ENCODE measurements around the gene CIZ1. TPM values are rescaled to one million over a fixed set of nuclear protein-coding genes. Genes with fewer than 3 reads are reported as not detected.

CIZ1 gene
- total RNA-seq, 1 donor = 34.1 TPM

DNA sequence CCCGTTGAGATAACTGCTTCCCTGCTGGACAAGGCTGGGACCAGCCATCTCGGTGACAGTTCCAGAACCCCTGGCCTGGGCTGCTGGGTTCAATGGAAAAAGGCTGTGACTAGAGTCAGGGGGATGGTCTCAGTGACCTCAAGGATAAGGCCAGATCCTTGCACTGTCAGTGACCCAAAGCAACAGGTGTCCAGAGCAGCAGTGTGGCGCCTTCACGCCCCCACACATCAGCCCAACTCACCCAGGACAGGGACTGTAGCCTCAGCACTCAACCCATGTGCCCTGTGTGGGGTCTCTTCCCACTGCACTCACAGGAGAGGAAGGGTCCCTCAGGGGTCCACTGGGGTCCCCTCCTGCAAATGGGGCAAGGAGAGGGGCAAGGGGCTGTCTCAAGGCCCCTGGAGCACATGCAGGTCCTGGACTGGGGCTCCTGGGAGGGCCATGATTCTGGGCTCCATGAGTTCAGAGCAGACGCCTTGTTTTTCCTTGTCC, 42.8 kb downstream of the CIZ1 start:
- no peak overlapping the region for H3K4me3 ChIP-seq (ENCODE audit: low read depth, low read length)
- DNase-seq (ENCODE audit: low read depth) = no peak
- TF ChIP-seq, protein P1, sequence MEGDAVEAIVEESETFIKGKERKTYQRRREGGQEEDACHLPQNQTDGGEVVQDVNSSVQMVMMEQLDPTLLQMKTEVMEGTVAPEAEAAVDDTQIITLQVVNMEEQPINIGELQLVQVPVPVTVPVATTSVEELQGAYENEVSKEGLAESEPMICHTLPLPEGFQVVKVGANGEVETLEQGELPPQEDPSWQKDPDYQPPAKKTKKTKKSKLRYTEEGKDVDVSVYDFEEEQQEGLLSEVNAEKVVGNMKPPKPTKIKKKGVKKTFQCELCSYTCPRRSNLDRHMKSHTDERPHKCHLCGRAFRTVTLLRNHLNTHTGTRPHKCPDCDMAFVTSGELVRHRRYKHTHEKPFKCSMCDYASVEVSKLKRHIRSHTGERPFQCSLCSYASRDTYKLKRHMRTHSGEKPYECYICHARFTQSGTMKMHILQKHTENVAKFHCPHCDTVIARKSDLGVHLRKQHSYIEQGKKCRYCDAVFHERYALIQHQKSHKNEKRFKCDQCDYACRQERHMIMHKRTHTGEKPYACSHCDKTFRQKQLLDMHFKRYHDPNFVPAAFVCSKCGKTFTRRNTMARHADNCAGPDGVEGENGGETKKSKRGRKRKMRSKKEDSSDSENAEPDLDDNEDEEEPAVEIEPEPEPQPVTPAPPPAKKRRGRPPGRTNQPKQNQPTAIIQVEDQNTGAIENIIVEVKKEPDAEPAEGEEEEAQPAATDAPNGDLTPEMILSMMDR (IDR thresholded peaks at IDR 0.05; ENCODE audit: insufficient read depth, low read depth, low read length) = no peak

DNA sequence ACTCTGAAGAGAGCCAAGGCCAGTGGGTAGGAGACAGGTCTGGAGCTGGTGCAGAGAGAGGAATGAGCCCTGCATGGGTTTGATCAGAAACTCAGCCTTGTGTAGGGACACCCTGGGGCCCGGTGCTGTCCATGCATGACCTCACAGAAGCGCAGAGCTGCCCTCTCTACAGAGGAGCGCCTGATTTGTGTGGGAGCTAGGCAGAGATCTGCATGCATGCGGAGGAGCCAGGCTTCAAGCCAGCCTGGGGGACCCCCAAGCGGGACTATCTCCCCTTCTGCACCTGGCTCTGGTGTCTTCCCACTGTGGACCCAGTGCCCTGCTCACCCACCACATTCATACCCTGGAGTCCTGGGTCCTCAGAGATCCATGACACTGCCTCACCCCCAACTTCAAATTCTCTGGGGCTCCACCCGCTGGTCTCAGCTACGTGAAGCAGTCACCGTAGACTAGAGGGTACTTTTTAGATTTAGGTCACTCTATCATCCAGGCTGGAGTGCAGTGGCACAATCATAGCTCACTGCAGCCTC, 44.7 kb downstream of the CIZ1 start:
- TF ChIP-seq, protein P1 (IDR thresholded peaks at IDR 0.05; ENCODE audit: insufficient read depth, low read depth, low read length) = no peak
- no peak overlapping the region for H3K4me3 ChIP-seq (ENCODE audit: low read depth, low read length)
- no peak for DNase-seq (ENCODE audit: low read depth)

DNA sequence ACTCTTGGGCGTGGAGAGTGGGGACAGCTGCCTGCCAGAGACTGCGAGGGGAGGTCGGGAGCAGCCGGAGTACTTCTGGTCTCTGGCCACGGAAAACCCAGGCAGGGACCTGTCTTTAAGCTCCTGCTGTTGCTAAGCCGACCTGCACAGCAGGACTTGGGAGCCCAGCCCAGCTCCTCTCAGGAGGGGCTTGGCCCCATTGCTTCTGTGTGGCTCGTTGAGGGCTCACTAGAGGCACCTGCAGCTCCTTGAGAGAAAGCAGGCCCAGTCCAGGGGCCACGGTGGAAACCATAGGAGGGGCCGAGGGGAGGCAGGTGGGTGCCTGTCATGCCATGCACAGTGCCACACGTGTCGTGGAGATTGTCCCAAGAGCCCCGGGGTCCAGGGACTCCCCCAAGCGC, 45.4 kb downstream of the CIZ1 start:
- no peak overlapping the region for H3K4me3 ChIP-seq (ENCODE audit: low read depth, low read length)
- TF ChIP-seq, protein P1 (IDR thresholded peaks at IDR 0.05; ENCODE audit: insufficient read depth, low read depth, low read length) = no peak
- no peak for DNase-seq (ENCODE audit: low read depth)

DNA sequence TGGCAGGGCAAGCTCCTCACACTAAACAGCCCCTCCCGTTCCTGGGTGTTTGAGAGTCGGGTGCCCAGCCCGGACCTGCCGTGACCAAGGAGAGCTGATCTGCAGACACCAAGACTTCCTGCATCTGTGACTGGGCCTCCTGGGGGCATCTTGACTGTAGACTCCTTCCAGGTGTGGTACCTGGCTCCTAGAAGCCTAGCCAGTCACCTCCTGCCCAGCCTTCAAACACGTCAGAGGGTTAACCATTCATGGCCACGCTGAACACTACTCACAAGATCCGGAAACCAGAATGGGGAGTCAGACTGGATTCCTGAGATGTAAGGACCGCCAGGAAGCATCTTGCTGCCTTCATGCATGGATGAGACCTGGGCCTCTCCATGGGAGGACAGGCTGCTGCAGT, 45.8 kb downstream of the CIZ1 start:
- TF ChIP-seq, protein P1 (IDR thresholded peaks at IDR 0.05; ENCODE audit: insufficient read depth, low read depth, low read length) = no peak
- no peak for DNase-seq (ENCODE audit: low read depth)

DNA sequence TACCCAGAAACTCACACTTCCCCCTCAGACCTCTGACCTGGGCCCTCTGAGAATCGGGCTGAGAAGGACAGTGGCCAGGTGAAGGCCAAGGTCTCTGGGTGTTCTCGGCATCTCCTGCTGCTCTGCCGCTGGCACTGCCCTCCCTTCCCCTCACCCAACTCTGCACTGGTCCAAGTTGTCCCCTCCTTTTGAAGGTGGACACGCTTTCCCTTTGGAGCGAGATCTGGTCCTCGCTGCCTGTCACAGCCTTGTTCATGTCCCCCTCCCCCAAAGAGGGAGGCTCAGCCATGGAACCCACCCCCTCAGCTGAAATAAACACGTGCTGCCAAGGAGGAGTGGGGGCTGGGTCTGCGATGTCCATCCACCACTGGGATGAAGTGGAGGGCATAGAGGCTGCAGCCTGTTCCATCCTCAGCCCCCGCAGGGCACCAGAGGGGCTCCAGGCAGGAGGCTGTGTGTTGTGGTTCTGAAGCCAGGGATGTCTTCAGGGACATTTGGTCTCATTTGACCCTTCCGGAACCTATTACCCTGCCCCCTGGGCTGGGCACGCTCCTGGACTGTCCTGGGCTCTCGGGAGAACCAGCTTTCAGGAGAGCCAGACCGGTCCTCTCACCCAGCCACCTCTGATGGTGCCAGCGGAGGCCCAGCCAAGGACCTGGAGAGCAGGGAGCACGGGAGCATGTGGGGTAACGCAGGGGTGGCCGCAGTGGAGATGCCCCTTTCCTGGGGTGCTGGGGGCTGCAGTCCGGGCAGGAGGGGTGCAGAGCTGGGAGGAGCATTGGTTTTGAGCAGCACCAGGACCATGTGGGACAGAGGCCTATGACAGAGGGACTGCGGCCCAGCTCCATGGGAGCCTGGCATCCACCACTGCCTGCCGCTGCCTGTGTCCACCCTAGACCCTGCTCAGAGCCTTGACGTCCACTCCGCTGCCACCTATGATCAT, 46.9 kb downstream of the CIZ1 start:
- H3K4me3 ChIP-seq (ENCODE audit: low read depth, low read length) = no peak overlapping the region
- no peak for DNase-seq (ENCODE audit: low read depth)
- TF ChIP-seq, protein P1 (IDR thresholded peaks at IDR 0.05; ENCODE audit: insufficient read depth, low read depth, low read length) = no peak

More for the DNA sequence above, 45.8 kb downstream of the CIZ1 start:
- no peak overlapping the region for H3K4me3 ChIP-seq (ENCODE audit: low read depth, low read length)

DNA sequence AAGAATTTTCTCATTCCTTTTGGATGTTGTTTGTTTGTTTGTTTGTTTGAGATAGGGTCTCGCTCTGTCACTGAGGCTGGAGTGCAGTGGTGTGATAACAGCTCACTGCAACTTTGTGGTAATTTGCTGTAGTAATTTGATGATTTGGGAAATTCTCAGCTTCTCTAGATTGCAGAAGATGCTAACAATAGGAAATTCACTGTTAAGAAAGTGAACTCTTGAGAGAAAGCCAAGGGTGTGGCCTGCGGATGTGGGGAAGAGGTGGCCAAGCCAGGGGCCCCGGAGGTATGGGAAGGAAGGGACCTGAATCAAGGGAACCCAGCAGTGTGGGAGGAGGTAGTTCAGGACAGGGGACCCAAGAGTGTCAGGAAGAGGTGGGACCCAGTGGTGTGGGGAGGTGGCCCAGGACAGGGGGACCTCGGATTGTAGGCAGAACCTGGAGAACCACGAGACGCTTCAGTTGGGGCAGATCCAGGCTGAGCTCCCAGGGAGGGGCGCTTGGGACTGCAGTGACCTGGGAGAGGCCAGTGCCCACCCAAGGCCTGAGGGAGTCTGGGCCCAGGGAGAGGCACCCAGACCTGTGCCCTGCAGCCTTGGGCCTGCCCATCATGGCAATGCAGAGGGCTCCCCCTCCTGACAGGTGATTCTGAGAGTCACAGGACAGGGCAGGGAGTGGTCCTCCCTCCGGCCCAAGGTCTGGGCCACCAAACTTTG, 47.7 kb downstream of the CIZ1 start:
- DNase-seq (ENCODE audit: low read depth) = no peak
- no peak overlapping the region for H3K4me3 ChIP-seq (ENCODE audit: low read depth, low read length)
- TF ChIP-seq, protein P1 (IDR thresholded peaks at IDR 0.05; ENCODE audit: insufficient read depth, low read depth, low read length) = no peak
